ENCODE results near the gene THSD7B. TPM values are rescaled to one million over a fixed set of nuclear protein-coding genes. Genes with fewer than 3 reads are reported as not detected.

THSD7B gene
- total RNA-seq = 0.14 TPM
- long read RNA-seq = 0 reads

- Histone ChIP-seq H3K4me1 (no peaks in the 10 kb centered on the region), H3K27me3 (peaks cover 58% of the 10 kb centered on the region), H3K9me3 (no peaks in the 10 kb centered on the region), H3K4me3 (peak within 1 kb of the TSS; percentile 28), H3K27ac (no peak within 1 kb of the TSS), H3K36me3 (no peaks in the 10 kb centered on the region)
- ATAC-seq (peak; percentile 23), DNase-seq (peak; percentile 61)
- intact Hi-C loops (cut with DNase I) = no loop called here
- TF ChIP-seq CTCF (IDR thresholded peaks at IDR 0.05) = no peak
Measured at GRCh38 chr2:136765256-136766072, at the start of gene THSD7B. THSD7B (plus strand) TSS chr2:136765545; CDS start chr2:136882179, 116,634 bp downstream.

GRCh38 chr2:136718273-136718672, 47.1 kb upstream of the THSD7B start:
- H3K9me3 ChIP-seq = no peaks in the 10 kb centered on the region
- no peaks in the 10 kb centered on the region for H3K4me1 ChIP-seq
- H3K4me3 ChIP-seq = no peak overlapping the region
- H3K27ac ChIP-seq = no peak overlapping the region
- no peak for ATAC-seq
- intact Hi-C loops (cut with DNase I) = no loop called here
- H3K27me3 ChIP-seq = no peaks in the 10 kb centered on the region
- no peaks in the 10 kb centered on the region for H3K36me3 ChIP-seq
- TF ChIP-seq CTCF (IDR thresholded peaks at IDR 0.05) = no peak
- DNase-seq = no peak

GRCh38 chr2:136727973-136728699, 37.2 kb upstream of the THSD7B start:
- Histone ChIP-seq H3K36me3 (no peaks in the 10 kb centered on the region), H3K4me1 (no peaks in the 10 kb centered on the region), H3K9me3 (no peaks in the 10 kb centered on the region), H3K27ac (no peak overlapping the region), H3K27me3 (no peaks in the 10 kb centered on the region), H3K4me3 (no peak overlapping the region)
- no peak for TF ChIP-seq CTCF (IDR thresholded peaks at IDR 0.05)
- DNase-seq = no peak
- no peak for ATAC-seq
- intact Hi-C loops (cut with DNase I) = no loop called here

GRCh38 chr2:136736236-136736635, 29.1 kb upstream of the THSD7B start:
- DNase-seq (no peak), ATAC-seq (no peak)
- no peaks in the 10 kb centered on the region for H3K4me1 ChIP-seq
- no peak overlapping the region for H3K27ac ChIP-seq
- H3K27me3 ChIP-seq = no peaks in the 10 kb centered on the region
- TF ChIP-seq CTCF (IDR thresholded peaks at IDR 0.05) = no peak
- no peaks in the 10 kb centered on the region for H3K36me3 ChIP-seq
- no peaks in the 10 kb centered on the region for H3K9me3 ChIP-seq
- intact Hi-C loops (cut with DNase I) = no loop called here
- H3K4me3 ChIP-seq = no peak overlapping the region

- intact Hi-C loops (cut with DNase I) = no loop called here
- Histone ChIP-seq H3K4me3 (no peak overlapping the region), H3K9me3 (no peaks in the 10 kb centered on the region), H3K27ac (no peak overlapping the region), H3K27me3 (no peaks in the 10 kb centered on the region), H3K4me1 (no peaks in the 10 kb centered on the region), H3K36me3 (no peaks in the 10 kb centered on the region)
- DNase-seq = no peak
- no peak for TF ChIP-seq CTCF (IDR thresholded peaks at IDR 0.05)
- no peak for ATAC-seq
Measured at GRCh38 chr2:136738044-136738443, 27.3 kb upstream of the THSD7B start.

Data from upper lobe of right lung (tissue), 1 donor.